Fibroblast of skin of right quadriceps (primary cell): ENCODE data around the gene LTN1.

Experiments
- DNase-seq: peaks from one replicate; pipeline ENCODE4 v3.0.0-alpha.2; 2013

Gene LTN1

DNA sequence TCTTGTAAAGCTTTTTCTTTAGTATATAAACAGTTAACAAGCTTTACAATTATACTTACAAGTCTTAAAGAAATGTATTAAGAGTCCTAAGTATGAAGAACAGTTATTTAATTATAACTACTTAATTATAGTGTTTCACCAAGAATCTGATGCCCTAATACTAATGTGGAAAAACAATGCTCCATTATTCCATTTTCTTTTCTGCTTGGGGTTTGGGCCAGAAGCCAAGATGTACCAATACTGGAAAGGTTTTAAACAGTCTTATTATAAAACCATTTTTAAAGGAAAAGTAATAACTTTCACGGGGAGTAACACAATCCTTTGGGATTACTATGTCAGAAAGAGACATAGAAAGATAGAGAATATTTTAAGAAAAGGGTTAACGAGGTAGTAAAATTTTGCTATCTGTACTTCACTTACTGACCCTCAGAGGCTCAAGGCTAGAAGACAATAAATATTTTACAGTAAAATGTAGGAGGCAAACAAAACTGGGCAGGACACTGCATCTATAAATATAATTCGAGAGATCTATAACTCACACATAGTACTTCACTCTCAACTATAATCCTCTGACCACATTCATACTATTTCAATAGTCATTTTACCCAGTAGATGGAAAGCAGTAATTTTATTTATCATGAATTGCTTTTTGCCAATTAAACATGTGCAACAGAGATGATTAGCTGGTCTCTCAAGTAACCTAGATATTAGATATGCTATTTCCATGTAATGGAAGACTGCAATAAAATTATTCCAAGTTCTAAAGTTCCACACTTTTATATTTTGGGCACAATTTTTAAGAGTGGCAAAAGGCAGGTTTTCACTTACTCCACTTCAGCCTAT, 63.9 kb downstream of the LTN1 start:
- DNase-seq = no peak

DNA sequence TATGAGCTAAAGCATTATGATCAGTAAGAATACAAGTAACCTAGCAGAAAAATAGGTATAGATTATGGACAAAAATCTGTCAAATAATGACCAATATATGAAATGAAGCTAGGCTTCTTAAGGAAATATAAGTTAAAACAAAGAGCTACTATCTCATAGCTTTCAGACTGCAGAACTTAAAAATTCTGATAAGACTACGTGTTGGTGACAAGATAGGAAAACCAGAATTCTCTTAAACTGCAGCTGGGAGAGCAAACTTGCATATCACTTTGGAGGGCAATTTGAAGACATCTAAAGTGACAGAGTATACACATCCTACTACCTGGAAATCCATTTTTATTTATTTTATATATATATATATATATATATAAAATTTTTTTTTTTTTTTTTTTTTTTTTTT, 65.5 kb downstream of the LTN1 start:
- no peak for DNase-seq

DNA sequence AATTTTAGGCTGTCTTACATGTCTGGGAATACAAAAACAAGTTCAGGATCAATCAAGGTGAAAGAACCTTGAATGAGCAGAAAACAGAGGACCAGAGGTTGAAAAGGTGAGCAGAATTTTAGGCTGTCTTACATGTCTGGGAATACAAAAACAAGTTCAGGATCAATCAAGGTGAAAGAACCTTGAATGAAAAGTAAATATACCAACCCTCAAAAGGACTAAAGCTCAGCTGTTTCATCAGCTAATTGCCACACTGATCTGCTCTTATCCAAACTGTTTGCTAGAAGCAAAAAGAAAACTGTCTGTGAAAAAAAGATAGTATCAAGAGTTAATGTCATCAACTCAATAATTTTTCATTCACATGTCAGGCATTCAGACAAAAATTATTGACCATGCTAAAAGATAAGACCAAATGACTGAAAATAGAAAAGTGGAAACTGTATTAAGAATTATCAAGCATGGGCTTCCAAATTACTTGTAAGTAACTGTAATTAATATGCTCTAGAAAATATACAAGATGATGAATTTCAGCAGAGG, 69.2 kb downstream of the LTN1 start:
- no peak for DNase-seq

DNA sequence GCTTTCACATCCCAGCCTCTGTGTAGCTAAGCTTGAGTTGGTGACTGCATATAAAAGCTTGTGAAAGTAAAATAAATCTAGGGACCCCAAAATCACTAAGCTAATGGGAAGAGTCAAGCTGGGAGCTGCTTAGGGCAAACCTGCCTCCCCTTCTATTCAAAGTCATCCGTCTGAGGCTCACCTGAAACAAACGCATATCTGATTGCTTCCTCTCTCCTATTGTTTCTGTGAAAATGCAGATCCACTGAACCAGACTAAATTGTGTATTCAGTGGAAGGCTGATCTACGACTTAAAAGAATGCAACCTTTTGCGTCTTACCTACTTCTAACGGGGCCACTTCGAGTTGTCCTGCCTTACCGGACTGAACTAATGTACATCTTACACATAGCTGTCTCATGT, 70.3 kb downstream of the LTN1 start:
- DNase-seq = no peak

DNA sequence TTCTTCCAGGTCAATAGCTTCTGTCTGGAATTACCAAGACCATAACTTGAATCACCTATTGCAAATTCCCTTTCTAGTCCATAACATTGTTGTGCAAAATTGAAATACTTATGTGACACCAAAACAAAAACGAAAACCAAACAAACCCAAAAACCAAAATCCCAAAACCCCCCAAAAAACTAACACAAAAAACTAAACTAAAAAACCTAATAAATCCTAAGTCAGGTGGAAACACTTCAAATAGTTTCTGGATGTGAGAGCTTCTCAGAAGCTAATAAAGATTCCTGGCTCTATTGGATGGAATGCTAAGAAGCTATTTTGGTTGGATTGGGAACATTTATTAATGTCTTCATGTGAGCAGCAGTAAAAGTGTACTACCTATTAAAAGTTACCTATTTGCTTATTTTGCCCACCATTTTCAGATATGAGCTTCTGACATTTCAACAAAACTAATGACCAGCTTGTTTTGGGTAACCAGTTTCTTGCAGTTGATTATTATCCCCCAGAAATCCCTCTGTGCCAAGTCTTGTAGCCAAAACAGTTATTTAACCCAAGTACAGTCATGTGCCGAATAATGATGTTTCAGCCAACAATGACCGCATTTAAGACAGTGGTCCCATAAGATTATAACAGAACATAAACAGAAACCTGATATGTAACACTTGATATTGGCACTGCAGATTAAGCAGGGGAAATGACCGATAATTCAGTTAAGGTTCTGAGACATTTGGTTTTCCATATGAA, 76.4 kb downstream of the LTN1 start:
- DNase-seq = no peak

DNA sequence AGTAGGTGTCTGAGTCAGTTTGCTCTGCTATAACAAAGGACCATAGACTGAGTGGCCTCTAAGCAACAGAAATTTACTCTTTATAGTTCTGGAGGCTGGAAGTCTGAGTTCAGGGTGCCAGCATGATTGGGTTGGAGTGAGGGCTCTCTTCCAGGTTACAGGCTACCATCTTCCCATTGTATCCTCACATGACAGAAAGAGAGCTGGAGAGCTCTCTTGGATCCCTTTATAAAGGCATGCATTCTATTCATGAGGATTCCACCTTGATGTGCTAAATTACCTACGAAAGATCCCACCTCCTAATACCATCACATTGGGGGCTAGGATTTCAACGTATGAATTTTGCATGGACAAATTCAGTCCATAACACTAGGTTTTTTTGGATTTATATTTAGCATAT, 79.6 kb downstream of the LTN1 start:
- DNase-seq = no peak

DNA sequence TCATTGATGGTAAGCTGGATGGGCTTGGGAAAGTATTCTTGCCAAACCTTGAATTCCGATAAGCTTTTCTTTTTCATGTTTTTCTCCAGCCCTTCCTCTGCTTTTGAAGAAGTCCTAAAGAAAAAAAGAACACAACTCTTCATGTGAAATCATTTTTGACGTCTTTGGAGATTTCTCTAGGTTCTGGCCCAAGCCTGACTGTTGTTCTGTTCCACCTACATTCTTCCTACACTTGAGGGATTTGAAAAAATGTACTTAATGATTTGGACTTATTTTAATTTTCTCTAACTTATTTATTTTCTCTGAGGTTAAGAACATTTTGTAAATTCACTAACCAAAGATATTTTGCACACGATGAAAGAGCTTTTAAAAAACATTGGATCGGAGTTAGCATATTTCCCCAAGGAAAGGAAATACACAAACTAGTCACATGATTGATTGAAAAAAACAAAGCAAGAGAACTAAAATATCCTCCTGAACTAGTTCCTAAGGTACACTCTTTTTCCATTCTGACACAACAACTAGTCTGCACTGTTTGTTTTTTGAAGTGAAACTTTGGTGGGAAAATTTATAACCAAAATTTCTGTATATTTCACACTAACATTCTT, 82.3 kb downstream of the LTN1 start:
- DNase-seq = no peak

DNA sequence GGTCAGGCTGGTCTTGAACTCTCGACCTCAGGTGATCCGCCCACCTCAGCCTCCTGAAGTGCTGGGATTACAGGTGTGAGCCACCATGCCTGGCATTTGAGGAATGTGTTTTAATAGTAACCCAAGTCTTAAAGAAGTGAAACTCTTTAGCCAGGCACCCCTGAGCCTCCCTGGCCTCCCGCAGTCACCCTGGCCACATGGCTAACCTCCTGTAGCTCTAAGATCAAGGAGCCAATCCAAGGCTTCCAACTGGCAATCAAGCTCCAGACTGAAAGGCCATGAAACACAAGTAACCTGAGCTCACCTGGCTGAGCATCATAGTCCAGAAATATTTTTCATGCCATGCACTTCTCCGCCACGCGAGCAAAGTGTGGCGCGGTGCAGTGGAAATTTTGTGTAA, 84.3 kb downstream of the LTN1 start:
- DNase-seq = no peak

DNA sequence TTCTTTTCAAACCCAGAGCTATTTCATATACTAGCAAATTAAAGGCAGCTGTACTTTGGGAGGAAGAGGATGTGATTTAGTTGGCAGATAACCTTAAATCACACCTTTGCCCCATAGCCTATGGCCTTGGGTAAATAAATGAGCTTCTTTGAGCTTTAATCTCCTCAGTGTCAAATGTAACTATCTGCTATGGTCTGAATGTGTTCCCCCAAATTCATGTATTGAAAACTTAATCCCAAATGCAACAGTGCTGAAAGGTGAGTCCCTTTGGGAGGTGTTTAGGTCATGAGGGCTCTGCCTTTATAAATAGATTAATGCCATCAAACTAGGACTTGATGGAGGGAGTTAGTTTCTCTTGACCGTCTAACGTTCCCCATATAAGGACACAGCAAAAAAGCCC, 85.8 kb downstream of the LTN1 start:
- DNase-seq = no peak

DNA sequence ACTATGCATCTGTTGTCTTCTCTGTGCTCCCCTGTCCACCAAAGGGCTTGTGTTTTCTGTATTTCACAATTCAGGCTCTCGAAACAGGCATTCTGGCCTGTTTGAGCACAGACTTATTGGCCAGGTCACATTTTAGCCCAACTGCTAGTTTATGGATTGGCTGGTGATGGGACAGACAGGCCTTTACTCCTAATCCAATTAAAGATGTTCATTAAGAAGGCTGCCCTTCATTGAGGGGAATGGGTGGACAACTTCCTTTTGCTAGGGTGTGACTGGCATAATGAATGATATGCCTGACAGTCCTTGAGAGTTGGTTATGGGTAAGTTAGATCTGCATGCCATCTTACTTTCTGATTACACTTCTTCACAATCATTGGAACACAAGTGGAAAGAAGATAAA, 86.4 kb downstream of the LTN1 start:
- DNase-seq = no peak

DNA sequence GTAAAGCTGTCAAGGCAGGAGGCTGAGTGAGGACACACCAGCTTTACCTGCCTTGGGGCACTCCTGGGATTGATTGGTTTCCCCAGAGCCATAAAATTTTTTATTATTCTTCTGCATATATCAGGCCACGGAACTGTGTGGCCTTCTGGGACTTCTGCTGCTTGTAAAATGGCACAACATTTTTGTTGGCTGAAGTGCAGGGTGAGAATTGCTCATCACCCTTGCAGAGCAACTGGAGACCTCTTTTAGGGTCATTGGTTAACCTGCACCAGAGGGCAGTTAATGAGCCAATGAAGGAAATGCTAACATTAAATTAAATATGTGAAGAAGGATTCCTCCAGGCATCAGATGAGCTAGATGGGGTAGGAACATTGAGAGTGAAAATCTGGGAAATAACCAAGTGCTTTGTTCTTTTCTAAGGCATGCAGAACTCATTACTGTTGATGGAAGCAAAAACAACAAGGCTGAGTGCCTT, 87.7 kb downstream of the LTN1 start:
- DNase-seq = no peak

DNA sequence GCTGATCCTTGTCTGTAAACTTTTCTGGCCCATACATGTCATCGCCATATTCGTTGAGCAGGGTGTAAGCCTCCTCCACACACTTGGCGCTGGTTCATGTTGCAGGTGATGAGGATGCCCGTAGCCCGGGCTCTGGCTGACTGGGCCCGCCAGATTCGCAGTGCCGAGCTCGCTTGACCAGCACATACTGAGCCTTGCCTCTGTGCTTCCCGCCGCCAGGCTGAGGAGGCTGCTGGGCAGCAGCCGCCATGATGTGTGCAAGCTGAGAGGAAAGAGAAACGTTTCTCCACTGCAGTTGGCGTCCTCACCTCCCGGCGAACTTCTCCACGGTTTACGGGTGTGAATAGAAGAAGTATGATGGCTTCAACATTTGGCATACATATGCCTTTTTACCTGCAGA, 89.2 kb downstream of the LTN1 start:
- no peak for DNase-seq

DNA sequence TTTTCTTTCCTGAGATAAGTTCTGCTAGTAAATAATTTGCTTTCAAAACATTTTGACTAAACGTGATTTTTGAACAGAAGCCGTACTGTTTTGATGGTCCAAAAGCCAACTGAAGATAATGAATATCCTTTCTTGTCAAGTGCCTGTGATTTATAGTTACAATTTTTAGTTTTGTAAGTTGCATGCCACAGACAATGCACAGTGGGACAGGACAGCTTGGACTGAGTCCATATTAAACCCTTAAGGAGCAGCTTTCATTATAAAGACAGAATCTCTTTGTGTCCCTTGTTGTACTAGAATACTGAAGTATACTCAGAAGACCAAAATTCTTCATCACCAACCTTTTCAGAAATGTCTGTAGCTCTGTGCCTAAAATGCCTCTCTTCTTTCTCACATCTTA, 92.2 kb downstream of the LTN1 start:
- DNase-seq = no peak

DNA sequence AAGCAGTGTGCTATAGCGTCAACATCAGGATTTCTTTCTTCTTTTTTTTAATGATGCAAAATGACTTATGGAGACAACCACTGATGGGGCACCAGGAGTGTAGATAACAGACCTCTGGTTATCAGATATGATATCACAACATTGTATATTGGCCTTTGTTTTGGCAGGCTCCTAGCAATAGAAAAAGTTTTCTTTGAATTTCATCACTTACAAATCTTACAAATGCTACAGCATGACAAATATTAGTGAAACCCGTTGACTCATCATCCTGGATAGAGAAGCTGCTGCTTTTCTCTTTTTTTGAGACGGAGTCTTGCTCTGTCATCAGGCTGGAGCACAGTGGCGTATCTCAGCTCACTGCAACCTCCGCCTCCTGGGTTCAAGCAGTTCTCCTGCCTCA, 92.9 kb downstream of the LTN1 start:
- DNase-seq = peak; percentile 55

DNA sequence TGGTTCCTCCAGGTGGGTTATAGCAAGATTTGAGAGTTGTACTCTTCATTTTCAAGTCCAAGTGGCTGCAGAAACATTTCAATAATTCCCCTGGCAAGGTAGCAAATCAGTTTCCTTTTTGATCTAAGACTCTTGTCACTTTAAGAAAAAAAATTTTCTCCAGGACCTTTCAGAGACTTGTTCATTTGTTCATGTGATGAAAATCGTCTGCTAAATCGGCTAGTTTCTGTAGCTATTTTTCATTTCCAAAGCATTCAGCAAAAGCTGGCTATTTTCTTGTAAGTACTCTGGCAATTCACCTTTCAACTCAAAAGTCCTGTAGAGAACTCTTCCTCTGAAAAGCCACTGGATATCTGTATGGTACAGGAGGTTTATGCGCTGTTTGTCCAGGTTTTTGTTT, 93.5 kb downstream of the LTN1 start:
- DNase-seq = no peak

DNA sequence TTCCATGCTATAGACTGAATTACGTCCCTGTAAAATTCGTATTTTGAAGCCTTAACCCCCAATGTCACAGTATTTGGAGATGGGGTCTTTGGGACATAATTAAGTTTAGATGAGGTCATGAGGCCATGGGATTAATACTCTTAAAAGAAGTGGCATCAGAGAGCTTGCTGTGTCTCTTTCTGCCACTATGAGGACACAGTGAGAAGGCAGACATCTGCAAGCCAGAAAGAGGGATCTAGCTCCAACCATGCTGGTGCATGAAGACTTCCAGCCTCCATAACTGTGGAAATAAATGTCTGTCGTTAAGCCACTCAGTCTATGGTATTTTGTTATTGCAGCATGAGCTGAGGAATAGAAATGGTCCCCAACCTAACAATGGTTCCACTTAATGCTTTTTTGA, 99.0 kb downstream of the LTN1 start:
- DNase-seq = no peak

DNA sequence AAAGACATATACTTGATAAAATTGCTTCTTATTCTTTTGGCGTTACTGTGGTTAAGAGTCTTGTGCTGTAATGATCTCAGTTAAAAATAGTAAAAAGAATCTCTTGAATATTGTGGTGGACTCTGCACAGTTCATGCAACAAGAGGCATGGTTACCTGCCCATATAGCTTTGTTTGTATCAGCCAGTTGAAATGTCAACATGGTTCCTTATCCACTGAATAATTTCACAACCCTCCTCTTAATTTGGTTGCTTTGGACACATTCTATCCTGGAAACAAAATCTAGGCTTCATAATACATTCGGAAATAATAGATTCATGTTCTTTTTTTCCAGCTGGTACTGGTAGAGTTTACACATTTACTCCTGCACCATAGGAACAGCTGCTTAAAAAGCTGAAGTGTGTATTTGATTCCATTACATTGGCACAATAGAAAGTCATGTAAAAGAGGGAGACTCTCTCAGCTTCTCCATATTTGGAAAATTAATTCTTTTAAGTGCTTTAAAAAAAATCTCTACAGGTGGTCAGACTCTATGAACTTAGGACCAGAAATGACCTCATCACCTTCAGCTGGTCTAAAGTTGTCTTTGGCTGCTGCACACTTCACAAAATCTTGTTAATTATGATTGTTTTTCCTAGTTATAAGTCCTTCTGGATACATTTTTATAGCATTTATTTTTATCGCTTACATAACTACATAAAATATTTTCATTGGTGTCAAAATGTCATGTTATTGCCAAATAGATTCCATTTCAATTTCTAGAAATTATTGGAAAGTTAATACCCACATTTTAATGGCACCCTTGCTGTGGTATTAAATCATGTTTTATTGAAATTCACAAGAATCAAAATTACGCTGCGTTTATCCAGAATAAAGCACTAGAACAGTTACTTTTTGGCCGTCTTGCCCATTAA, 100.2 kb downstream of the LTN1 start:
- no peak for DNase-seq

DNA sequence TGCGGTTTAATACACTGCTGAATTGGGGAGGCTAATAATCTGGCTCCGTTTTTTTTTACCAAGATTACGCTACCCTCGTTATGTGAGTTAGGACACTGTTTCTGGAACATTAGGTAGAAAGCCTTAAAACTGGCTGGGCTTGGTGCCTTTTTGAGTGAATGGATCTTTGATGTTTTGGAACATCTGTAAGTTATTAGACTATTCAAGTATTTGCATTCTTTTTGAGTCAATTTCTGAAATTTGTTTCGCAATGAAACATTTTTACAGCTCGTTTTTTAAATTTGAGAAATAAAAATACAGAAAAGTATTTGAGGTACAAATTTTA, 106.9 kb downstream of the LTN1 start:
- peak; percentile 68 for DNase-seq

DNA sequence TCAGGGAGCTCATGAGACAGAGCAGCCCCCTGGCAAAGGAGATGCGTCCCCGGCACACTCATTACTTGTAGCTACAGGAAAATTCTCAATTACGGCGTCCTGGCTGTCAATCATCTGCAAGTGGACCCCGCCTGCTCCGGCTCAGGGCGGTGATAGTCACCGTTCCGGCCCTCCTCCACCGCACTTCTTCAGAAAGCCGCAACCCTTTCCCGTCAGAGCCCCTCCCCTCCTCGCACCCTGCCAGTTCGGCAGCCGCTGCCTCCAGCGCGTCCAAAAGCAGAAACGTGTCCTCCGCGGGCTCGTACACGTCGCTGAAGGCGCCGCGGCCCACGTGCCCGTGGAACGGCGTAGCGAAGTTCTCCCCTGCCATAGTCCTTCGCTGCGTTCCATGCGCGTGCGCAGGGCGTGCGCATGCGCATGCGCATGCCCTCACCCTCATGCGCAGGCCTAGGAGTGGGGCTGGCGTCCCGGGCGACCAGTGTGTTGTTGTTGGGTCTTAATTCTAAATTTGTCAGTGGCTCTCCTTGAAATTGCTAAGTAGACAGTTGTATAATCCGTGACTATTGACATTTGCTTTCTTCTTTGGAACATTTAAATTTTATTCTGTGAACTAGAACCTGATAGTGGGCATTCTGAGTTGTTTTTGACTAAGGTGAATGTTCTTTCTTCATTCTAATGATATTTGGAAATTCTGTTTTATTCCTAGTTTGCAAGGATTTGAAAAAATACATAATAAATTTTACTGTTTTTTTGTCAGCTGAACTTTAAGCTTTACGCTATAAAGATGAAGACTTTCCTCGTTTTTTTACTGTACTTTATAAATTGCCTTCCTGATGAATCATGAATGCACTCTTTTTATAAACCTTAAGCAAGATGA, 107.5 kb downstream of the LTN1 start:
- DNase-seq = peak; percentile 94

DNA sequence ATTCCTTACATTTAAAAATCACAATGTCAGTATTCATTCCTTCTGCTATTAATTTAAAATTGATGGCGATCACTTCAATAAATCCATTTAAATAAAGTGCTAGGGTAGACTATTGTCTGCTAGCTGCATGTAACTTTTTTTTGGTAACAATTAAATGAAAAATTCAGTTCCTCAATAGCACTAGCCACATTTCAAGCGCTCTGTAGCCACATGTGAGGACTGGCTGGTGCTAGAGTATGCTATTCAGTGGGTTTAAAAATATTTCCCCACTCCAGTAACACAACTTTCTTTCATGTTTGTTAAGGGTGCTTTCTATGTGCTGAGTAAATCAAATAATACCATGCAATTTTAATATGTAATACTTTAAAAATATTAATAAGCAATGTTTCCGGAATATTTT, 108.2 kb downstream of the LTN1 start:
- DNase-seq = peak; percentile 11

DNA sequence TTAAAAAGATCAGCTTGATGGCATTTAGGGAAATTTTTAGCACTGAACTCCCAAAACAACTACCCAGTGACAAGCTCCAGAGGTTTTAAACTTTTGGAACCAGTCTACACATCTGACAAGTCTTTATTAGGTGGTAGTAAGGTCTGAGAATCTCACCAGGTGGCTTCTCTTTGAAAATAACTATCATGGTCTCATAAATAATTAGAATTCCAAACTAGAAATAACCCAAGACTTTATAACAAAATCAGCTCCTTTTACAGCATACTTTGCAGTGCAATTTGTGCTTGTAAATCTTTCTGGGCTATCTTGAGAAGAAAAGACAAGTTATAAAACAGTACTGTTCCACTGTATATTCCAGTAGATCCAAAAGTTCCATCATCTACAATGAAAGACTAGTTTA, 108.7 kb downstream of the LTN1 start:
- no peak for DNase-seq

DNA sequence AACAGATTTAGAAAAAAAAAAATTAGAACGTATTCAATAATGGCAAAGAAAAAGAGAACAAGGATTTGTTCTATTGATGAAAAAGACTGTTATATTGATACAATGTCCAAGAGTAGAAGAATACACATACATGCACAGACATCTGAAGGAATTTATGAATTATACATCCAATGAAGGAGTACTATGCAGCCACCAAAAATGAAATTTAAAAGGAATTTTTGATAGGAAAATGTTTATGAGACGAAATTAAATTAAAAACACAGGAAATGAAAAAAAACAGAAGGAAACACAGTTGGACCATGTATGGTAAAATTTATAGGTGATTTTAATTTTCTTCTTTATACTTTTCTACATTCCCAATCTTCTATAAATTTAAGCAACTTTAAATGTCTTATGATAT, 110.3 kb downstream of the LTN1 start:
- DNase-seq = no peak
